HG03342 (cell line): ENCODE results near the gene PRKCA.
"Not testable (repeated sequence)": the region's sequence is repeated elsewhere in the genome, so short reads cannot be mapped to it uniquely, and the experiment has no call there.

Experiments
- ATAC-seq: cut with Tn5 transposase; IDR thresholded peaks from one replicate; pipeline ENCODE4 v1.9.1; 2021; ENCODE audit warnings: mild to moderate bottlenecking, moderate library complexity; ENCODE audit not compliant: unreplicated experiment

The PRKCA gene

DNA sequence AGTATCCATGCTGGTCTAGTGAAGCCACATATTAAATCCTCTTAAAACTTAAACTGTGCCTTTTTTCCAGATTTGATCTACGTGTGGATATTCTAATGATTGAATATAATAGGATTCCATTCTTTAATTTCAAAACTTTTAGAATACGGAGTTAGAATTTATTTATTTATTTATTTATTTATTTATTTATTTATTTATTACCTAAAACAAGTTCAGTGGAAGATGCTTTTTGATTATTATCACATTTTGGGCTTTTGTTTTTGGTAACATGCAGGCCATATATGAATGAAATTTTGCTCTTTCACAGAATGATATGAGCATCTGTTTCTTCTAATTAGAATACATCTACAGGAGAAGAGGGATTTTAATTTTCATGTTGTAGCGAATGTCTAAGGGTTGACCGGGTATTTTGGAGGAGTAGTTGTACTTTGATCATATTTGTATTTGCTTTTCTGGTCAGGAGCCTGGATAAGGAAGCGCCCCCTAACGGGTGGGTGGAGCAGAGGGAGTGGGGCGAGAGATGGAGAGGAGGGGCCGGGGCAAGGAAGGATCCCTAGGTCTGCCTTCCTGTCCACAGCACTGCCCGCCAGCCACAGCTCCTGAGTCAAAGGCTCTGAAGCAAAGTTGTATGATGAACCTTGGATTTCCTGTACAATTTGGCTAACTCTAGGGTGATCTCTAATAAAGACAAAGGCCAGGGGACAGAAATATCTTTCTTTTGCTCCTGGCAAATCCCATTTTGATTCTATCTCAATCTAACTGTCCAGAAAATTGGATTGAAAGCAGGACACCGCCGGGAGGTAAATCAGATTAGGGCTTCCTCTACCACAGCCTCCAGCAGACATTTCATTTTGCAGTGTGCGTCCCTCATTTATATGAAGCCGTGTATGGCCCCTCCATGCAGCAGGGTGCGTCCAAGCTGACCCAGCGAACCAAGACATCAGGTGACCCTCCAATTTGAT, 149.1 kb downstream of the PRKCA start:
- no peak for ATAC-seq

DNA sequence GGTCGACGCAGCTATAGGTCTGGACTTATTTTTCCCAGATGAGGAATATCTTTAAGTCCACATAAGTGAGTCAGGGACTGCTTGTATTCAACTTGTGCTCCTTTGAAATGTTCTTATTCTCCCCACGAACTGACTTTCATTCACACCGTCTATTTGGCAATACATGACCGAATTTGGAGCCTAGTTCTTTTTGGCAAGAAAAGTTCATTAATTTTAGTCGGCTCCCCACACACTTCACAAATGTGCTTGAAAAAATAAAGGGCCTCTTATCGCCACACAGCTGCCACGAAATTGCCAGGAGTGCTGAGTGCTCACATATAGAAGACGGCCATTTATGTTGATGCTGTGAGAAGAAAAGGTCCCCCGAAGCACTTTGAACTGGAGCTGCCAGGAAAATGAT, 152.6 kb downstream of the PRKCA start:
- no peak for ATAC-seq

DNA sequence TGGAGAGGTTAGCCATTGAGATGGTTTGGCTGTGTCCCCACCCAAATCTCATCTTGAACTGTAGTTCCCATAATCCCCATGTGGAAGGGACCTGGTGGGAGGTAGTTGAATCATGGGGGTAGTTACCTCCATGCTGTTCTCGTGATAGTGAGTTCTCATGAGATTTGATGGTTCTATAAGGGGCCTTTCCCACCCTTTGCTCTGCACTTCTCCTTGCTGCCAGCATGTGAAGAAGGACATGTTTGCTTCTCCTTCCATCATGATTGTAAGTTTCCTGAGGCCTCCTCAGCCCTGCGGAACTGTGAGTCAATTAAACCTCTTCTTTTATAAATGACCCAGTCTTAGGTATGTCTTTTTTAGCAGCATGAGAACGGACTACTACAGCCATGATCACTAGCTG, 155.1 kb downstream of the PRKCA start:
- ATAC-seq, result not testable (repeated sequence)

DNA sequence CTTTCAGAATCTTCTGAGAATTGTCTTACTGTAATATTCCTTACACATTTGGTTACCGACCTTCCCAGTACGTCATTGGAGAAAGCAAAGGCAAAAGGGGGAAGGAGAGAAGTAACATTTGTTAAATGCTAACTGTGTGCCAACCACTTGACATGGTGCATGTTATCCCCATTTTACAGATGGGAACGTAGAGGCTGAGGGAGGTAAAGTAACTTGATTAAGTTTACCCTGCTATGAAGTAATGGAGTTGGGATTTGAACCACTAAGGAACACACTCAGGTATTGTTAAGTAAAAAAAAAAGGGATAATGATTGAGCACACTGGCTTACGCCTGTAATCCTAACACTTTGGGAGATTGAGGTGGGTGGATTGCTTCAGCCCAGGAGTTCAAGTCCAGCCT, 156.4 kb downstream of the PRKCA start:
- no peak for ATAC-seq

DNA sequence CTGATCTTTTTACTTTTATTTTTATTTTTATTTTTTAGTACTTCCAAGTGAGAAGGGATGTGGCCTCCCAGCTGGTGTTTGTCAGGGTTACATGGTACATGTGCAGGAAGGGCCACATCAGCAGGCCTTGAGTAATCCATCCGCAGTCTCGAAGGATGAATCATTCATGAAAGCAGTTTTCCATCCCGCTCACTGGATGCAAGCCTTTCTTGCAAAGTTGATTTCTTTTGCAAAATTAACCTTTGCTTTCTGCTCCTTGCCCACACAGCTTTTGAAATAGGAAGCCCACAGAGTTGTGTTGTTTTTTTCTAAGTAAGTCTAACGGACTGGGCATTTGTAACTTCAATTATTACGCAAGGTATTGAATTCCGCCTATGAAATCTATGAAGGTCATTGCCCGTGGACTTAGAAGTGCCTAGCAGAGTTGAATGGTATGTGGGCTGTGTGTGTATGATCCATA, 157.4 kb downstream of the PRKCA start:
- ATAC-seq, result no peak

DNA sequence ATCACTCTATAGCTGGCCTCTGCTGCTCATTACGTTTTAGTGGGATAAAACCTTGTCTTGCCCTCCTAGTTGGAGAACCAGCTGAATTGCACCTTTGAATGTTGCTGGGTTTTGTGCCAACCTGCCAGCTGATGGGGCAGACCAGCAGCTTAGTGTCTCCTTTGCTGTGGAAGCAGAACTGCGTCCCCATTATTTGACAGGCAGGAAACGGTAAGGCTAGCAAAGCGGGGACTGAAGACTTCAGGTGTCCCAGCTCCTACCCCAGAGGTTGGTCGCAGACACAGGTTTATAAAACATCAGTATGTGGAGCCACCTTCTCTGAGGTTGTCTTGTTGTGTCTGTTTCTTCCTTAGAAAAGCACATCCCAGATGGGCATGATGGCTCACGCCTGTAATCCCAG, 158.1 kb downstream of the PRKCA start:
- ATAC-seq, result no peak

DNA sequence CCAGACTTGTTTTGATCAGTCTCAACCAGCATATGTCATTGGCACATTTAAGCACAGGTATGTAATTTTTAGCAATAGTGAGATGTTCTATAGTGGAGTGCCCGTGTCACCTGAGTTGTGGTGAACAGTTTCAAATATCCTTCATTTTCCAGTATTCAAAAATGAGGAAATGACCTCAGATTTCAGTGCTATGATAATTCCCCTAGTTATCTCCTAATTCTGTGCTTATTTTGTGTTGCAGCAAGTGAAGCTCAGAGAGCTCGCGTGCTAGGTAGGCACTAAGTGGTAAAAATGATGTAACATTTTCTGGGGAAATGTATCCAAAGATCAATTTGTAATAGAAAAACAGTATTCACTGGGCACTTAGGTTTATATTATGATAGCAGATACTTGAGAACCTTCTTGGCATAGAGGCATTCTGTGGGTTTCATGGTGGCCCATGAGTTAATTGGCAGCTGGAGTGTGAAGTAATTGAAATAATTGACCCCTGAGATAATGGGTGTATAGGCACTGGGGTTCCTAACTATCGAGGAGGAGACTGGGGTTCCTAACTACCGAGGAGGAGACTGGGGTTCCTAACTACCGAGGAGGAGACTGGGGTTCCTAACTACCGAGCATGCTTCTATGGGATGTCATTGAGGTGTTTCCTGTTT, 159.1 kb downstream of the PRKCA start:
- no peak for ATAC-seq

DNA sequence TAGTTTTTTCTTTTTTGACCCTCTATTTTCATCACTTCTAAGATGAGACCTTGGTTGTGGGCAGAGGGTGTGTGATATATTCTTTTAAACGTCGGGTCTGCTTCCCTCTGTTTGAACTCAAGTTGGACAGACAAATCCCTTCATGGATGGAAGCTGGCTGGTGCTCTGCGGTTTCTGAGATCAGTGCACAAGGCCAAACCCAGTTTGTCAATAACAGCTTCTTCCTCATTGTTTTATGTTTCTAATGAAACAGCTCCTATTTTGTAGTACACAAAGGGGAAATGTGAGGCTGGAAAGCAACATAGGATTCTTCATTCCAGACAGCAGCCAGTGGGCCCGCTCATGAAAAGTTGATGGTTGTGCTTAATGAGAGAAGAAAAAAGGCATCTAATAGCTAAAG, 159.6 kb downstream of the PRKCA start:
- no peak for ATAC-seq

DNA sequence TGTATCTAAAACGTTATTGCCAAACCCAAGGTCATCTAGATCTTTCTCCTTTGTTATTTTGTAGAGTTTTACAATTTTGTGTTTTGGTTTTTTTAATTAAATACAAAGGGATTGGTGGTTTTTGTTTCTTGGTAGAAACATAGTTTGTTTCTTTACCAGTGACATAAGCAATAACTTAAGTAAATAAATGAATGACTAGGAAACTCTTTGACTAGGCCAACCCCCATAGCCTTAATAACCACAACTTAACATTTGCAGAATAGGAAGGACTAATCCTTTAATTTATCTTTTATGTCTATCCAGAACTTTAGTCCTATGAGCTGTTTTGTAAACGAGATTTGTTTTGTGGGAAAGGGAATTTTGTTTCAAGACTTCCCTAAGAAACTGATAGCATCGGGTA, 162.5 kb downstream of the PRKCA start:
- no peak for ATAC-seq

DNA sequence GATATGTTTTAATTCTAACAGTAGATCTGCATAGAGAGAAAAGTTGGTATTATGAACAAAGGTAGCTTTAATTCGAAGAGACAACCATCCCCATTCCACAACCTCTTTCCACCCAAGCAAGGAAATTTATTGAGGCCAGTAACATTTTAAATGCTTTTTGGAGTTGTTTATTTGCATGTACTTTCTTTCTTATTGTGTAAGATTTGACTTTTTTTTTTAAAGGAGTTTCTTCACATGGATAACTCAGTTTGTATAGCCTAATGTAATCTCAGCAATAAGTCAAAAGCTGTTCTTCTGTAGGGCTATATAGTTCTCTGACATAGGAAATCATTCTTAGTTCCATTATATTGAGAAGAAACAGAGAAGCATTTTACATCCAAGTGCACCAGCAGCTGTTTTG, 163.3 kb downstream of the PRKCA start:
- ATAC-seq, result no peak

DNA sequence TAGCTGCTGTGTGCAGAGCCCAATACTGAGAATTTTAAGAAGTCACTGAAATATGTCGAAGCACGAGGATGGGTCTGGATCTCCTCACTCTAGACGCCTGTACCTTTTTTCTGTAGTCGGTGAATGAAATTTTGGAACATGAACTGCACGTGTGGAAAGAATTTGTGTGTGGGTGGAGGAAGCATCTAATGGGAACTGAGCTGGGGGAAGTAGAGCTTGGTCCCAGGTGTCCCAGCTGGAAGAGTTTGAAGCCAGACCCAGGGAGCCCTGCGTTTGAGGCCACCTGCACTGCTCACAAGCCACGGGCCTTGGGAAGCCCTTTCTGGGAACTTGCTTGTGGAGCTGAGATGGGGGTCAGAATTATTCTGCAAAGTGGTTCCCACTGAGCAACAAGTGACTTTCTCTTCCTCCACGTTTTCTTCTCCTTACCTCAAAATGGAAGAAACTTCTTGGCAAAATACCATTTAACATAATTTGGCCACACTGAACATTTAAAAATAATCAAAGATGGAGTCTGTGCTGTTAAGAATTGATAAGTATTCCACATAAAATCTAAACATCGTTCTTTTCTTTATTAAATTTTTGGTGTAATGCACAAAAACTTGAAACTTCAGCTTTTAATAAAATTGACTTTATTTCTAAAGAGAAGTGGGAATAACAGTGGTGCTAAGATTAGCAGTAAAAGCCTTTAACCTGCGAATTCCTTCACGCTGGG, 163.8 kb downstream of the PRKCA start:
- no peak for ATAC-seq

DNA sequence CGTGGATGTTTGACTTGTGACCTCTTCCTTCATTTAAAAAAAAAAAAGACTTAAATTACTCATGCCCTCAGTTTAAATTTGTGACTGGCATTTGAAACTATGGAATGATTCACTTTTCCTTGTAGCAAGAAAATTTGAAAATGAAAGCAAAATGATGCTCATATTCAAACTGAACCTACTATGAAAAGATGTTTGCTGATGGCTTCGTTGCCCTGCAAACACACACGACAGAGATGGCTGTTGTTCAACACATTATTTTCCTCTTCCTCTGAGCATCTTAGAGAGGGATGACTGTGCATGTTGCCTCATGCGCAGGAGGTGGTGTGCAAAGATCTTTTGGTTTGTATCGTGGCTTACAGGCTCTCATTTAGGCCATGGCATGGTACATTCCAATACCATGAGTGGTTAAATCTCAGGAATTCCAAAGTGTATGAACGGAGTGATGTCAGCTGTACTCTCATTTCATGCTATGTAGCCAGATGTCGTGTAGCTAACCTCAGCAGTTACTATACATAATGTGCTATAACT, 164.5 kb downstream of the PRKCA start:
- ATAC-seq, result no peak

DNA sequence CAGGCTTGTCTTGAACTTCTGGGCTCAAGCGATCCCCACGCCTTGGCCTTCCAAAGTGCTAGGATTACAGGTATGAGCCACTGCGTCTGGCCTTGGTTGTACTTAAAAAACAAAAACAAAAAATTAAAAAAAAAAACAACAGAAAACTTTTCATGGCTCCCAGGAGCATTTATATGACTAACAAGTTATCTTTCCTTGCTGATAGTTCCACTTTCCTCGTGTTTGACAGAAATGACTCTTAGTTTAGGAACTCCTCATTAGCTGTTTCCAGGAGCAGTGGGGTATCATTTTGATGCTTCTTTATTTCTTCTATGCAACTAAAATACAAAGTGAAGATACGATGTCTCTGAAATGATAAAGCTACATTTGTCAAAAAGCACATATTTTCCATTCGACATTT, 165.4 kb downstream of the PRKCA start:
- no peak for ATAC-seq

DNA sequence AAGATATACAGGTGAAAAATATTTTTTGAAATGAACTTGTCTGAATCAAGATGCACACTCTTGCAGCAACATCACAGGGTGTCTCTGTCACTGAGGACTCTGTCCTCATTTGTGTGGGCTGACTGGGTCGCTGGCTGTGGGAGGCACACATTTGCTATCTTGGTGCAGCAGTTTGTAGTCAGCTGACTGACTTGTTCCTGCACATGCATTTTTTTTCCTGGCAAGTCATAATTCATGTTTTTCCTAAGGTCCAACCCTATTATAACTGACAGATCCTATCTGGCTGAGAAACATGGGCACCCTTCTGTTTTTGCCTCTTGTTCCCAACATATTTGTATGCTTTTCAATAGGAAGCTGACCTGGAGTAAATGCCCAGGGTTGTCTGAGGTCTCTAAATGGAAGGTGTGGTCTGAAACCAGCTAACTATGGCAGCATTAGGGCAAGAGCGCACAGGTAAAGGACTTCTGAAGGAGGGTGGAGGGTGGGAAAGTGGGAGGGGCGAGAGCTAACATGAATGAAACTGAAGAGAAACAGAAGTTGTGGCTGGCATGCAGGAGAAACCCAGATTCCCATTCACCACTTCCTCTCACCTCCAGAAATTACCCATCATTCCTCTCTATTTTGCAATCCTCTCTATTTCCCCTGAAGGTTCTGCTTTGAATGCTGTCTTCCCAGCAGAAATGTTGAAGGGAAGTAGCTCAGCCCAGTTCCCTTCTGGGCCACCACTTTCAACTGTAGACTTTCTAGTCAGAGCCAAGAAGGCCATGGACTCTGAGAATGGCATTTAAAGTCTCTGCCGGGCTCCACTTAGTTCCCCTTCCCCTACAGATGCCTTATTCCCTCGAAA, 166.1 kb downstream of the PRKCA start:
- ATAC-seq, result no peak

DNA sequence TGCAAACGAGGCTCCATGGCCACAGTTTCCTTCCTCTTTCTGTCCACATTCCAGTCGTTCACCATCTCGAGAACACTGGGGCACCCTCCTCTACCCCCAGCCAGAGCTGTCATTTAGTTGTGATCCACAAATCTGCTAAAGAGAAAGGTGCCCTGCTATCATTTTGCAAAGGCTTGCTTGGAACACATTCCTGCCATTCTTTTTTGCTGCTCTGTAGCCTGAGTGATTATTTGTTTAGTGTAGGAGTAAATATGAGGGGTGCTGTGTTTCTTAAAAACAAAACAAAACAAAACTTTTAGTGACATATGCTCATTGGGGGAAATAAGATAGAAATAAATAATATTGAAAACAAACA, 166.7 kb downstream of the PRKCA start:
- ATAC-seq, result no peak

DNA sequence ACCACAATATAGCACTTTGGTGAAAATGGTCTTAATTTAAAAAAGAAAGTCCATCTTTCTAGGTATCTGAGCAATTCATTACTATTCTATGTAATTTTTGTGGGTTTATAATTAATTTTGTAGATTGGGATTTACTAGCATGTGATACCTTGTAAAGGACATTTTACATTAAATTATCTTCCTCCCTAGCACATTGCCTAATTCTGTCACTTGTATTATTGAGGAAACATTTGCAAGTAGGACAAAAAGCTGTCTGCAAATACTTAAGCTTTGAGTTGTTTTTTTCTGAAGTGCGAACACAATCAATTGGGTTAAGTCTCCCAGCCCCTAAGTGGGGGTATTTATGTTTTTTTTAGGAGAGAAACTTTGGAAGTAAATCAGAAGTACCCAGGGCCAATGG, 167.0 kb downstream of the PRKCA start:
- ATAC-seq, result no peak

DNA sequence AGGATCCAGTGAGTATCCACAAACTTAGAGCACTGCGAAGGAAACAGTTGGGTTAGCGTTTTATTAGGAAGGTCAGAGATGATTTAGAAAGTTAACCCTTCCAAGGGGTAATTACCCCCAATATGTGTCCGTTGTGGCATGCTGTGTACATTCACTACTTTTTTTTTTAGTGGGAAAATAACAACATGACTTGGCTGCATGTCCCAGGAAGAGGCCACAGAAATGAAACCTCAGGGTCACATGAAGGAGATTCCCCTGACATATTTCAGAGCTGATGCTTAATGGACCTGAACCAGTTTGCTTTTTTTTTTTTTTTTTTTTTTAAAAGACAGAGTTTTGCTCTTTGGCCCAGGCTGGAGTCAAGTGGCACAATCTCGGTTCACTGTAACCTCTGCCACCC, 167.5 kb downstream of the PRKCA start:
- ATAC-seq, result no peak

DNA sequence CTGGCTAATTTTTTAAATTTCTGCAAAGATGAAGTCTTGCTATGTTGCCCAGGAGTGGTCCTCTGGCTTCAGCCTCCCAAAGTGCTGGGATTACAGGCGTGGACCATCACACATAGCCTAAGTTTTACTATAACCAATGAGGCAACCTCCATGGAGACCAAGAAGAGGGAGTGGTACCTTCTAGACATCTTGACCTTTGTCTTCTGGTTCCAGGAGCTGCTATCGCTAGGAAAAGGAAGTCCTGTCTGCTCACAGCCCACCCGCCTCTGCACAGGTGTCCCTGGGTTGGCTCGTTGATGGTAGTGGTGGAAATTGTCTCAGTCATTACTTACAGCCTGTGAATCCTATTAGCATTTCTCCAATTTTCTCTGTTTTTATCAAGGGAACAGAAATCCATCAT, 169.7 kb downstream of the PRKCA start:
- no peak for ATAC-seq

DNA sequence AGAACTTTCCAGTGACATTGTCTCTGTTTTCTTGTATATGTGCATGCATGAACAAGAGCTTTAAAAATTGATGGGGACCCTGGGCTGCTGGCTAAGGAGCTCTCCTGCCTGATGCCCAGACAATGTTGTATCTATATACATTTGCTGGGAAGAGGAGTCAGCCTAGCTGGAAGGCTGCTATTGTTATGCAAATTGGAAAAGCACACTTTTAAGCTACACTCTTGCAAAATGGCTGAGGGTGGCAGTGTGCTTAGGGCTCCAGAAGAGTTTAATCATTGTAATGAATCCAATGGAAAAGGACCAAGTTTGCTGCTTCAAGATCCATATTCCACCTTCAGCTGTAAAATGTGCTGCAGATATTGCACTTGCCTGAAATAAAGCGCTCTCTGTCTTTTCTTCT, 171.8 kb downstream of the PRKCA start:
- no peak for ATAC-seq

DNA sequence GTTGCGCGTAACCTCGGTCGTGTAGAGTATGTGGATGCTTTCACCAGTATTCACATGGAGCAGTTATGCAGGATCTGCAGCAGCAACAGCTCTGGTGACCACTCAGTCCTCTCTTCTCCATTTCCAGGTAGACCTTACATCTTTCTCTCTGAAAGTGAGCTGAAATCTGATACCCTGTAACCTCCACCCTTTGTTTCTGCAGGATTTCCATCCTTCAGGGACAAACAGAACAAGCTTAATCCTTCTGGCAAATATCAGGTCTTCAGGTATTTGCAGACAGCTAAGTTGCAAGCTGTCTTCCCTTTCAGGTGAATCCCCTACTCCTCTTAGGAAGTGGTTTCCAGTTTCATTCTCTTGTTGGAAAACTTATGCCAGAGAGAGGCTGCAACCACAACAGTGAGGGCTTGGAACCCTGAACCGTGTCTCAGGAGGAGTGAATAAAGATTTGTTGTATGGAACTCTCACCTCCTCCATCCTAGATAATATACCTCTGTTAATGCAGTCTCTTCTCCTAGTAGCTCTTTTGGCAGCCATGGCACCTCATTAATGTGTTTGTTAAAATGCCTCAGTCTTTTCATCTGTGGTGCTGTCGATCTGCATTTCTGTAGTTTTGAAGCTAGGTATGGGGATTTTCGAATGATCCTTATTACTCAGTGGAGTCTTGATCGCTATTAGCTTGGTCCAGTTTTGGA, 172.5 kb downstream of the PRKCA start:
- no peak for ATAC-seq
